ENCODE results near the gene ATL3.
A peak's percentile ranks its signal among the peaks of the same experiment; 100 is the strongest.
"Not testable (repeated sequence)": the region's sequence is repeated elsewhere in the genome, so short reads cannot be mapped to it uniquely, and the experiment has no call there.

Gene ATL3

GRCh38 chr11:63708764-63709163 lies 37.6 kb upstream of the ATL3 start:
- no peaks in the 10 kb centered on the region for H3K9me3 ChIP-seq (ENCODE audit: control insufficient read depth, low read length)
- H3K27ac ChIP-seq (ENCODE audit: insufficient read depth, low read depth, low read length, poor library complexity, severe bottlenecking) = no peak overlapping the region
- H3K36me3 ChIP-seq (ENCODE audit: control insufficient read depth, insufficient read depth, low read length) = no peaks in the 10 kb centered on the region
- no peak overlapping the region for H3K4me3 ChIP-seq (ENCODE audit: insufficient read depth, low read depth, low read length)
- no peaks in the 10 kb centered on the region for H3K27me3 ChIP-seq (ENCODE audit: control insufficient read depth, insufficient read depth, low read length, poor library complexity, severe bottlenecking)
- WGBS, 2 experiments = 71% methylated on average over 1 of the region's 1 CpG; no CpG with 5 or more reads in 1 of the 2 experiments
- no peaks in the 10 kb centered on the region for H3K4me1 ChIP-seq (ENCODE audit: control insufficient read depth, insufficient read depth, low read length)

GRCh38 chr11:63705526-63705925 lies 34.4 kb upstream of the ATL3 start:
- H3K9me3 ChIP-seq (ENCODE audit: control insufficient read depth, low read length) = no peaks in the 10 kb centered on the region
- 90 to 100% methylated on average over 1 of the region's 2 CpGs for WGBS, 2 experiments
- no peak overlapping the region for H3K27ac ChIP-seq (ENCODE audit: insufficient read depth, low read depth, low read length, poor library complexity, severe bottlenecking)

GRCh38 chr11:63699896-63700295 lies 28.7 kb upstream of the ATL3 start:
- no peak overlapping the region for H3K4me3 ChIP-seq (ENCODE audit: insufficient read depth, low read depth, low read length)
- WGBS, 2 experiments = 92 to 95% methylated on average over 1 of the region's 1 CpG

More at GRCh38 chr11:63705526-63705925, 34.4 kb upstream of the ATL3 start:
- Histone ChIP-seq H3K36me3 (ENCODE audit: control insufficient read depth, insufficient read depth, low read length) (no peaks in the 10 kb centered on the region), H3K27me3 (ENCODE audit: control insufficient read depth, insufficient read depth, low read length, poor library complexity, severe bottlenecking) (no peaks in the 10 kb centered on the region), H3K4me1 (ENCODE audit: control insufficient read depth, insufficient read depth, low read length) (no peaks in the 10 kb centered on the region), H3K4me3 (ENCODE audit: insufficient read depth, low read depth, low read length) (no peak overlapping the region)

GRCh38 chr11:63698976-63699733 lies 28.0 kb upstream of the ATL3 start:
- no peak overlapping the region for H3K27ac ChIP-seq (ENCODE audit: insufficient read depth, low read depth, low read length, poor library complexity, severe bottlenecking)
- no peaks in the 10 kb centered on the region for H3K9me3 ChIP-seq (ENCODE audit: control insufficient read depth, low read length)
- H3K36me3 ChIP-seq (ENCODE audit: control insufficient read depth, insufficient read depth, low read length) = no peaks in the 10 kb centered on the region
- H3K27me3 ChIP-seq (ENCODE audit: control insufficient read depth, insufficient read depth, low read length, poor library complexity, severe bottlenecking) = no peaks in the 10 kb centered on the region
- peaks cover 5% of the 10 kb centered on the region for H3K4me1 ChIP-seq (ENCODE audit: control insufficient read depth, insufficient read depth, low read length)
- H3K4me3 ChIP-seq (ENCODE audit: insufficient read depth, low read depth, low read length) = no peak overlapping the region
- 87 to 89% methylated on average over 11 of the region's 11 CpGs for WGBS, 2 experiments

More at GRCh38 chr11:63699896-63700295, 28.7 kb upstream of the ATL3 start:
- H3K27me3 ChIP-seq (ENCODE audit: control insufficient read depth, insufficient read depth, low read length, poor library complexity, severe bottlenecking) = no peaks in the 10 kb centered on the region
- H3K4me1 ChIP-seq (ENCODE audit: control insufficient read depth, insufficient read depth, low read length) = peaks cover 5% of the 10 kb centered on the region
- H3K36me3 ChIP-seq (ENCODE audit: control insufficient read depth, insufficient read depth, low read length) = no peaks in the 10 kb centered on the region
- no peaks in the 10 kb centered on the region for H3K9me3 ChIP-seq (ENCODE audit: control insufficient read depth, low read length)
- H3K27ac ChIP-seq (ENCODE audit: insufficient read depth, low read depth, low read length, poor library complexity, severe bottlenecking) = no peak overlapping the region

GRCh38 chr11:63694596-63694995 lies 23.4 kb upstream of the ATL3 start:
- H3K9me3 ChIP-seq (ENCODE audit: control insufficient read depth, low read length) = no peaks in the 10 kb centered on the region
- H3K36me3 ChIP-seq (ENCODE audit: control insufficient read depth, insufficient read depth, low read length) = no peaks in the 10 kb centered on the region
- H3K27ac ChIP-seq (ENCODE audit: insufficient read depth, low read depth, low read length, poor library complexity, severe bottlenecking) = no peak overlapping the region
- H3K27me3 ChIP-seq (ENCODE audit: control insufficient read depth, insufficient read depth, low read length, poor library complexity, severe bottlenecking) = no peaks in the 10 kb centered on the region
- no peak overlapping the region for H3K4me3 ChIP-seq (ENCODE audit: insufficient read depth, low read depth, low read length)
- 93 to 96% methylated on average over 7 of the region's 7 CpGs for WGBS, 2 experiments
- peaks cover 5% of the 10 kb centered on the region for H3K4me1 ChIP-seq (ENCODE audit: control insufficient read depth, insufficient read depth, low read length)

GRCh38 chr11:63687845-63688244 lies 16.7 kb upstream of the ATL3 start:
- Histone ChIP-seq H3K4me1 (ENCODE audit: control insufficient read depth, insufficient read depth, low read length) (no peaks in the 10 kb centered on the region), H3K4me3 (ENCODE audit: insufficient read depth, low read depth, low read length) (no peak overlapping the region), H3K27me3 (ENCODE audit: control insufficient read depth, insufficient read depth, low read length, poor library complexity, severe bottlenecking) (no peaks in the 10 kb centered on the region), H3K27ac (ENCODE audit: insufficient read depth, low read depth, low read length, poor library complexity, severe bottlenecking) (no peak overlapping the region), H3K36me3 (ENCODE audit: control insufficient read depth, insufficient read depth, low read length) (no peaks in the 10 kb centered on the region), H3K9me3 (ENCODE audit: control insufficient read depth, low read length) (no peaks in the 10 kb centered on the region)
- 73 to 80% methylated on average over 1 of the region's 1 CpG for WGBS, 2 experiments

GRCh38 chr11:63686926-63687325 lies 15.8 kb upstream of the ATL3 start:
- Histone ChIP-seq H3K4me3 (ENCODE audit: insufficient read depth, low read depth, low read length) (no peak overlapping the region), H3K27me3 (ENCODE audit: control insufficient read depth, insufficient read depth, low read length, poor library complexity, severe bottlenecking) (no peaks in the 10 kb centered on the region), H3K27ac (ENCODE audit: insufficient read depth, low read depth, low read length, poor library complexity, severe bottlenecking) (no peak overlapping the region), H3K9me3 (ENCODE audit: control insufficient read depth, low read length) (no peaks in the 10 kb centered on the region), H3K4me1 (ENCODE audit: control insufficient read depth, insufficient read depth, low read length) (no peaks in the 10 kb centered on the region), H3K36me3 (ENCODE audit: control insufficient read depth, insufficient read depth, low read length) (no peaks in the 10 kb centered on the region)
- WGBS, 2 experiments = 92 to 99% methylated on average over 2 of the region's 2 CpGs

GRCh38 chr11:63685158-63685721 lies 14.1 kb upstream of the ATL3 start:
- not testable (repeated sequence) for H3K4me3 ChIP-seq (ENCODE audit: insufficient read depth, low read depth, low read length); H3K36me3 ChIP-seq (ENCODE audit: control insufficient read depth, insufficient read depth, low read length); H3K9me3 ChIP-seq (ENCODE audit: control insufficient read depth, low read length); H3K27ac ChIP-seq (ENCODE audit: insufficient read depth, low read depth, low read length, poor library complexity, severe bottlenecking); H3K27me3 ChIP-seq (ENCODE audit: control insufficient read depth, insufficient read depth, low read length, poor library complexity, severe bottlenecking); H3K4me1 ChIP-seq (ENCODE audit: control insufficient read depth, insufficient read depth, low read length)
- WGBS, 2 experiments = 90 to 92% methylated on average over 5 to 7 of the region's 7 CpGs

GRCh38 chr11:63683133-63683991 lies 12.2 kb upstream of the ATL3 start:
- no peaks in the 10 kb centered on the region for H3K9me3 ChIP-seq (ENCODE audit: control insufficient read depth, low read length)
- H3K4me1 ChIP-seq (ENCODE audit: control insufficient read depth, insufficient read depth, low read length) = peaks cover 7% of the 10 kb centered on the region
- WGBS, 2 experiments = 78 to 85% methylated on average over 4 to 8 of the region's 8 CpGs
- H3K36me3 ChIP-seq (ENCODE audit: control insufficient read depth, insufficient read depth, low read length) = no peaks in the 10 kb centered on the region
- peak overlapping the region; percentile 85 for H3K27ac ChIP-seq (ENCODE audit: insufficient read depth, low read depth, low read length, poor library complexity, severe bottlenecking)
- no peaks in the 10 kb centered on the region for H3K27me3 ChIP-seq (ENCODE audit: control insufficient read depth, insufficient read depth, low read length, poor library complexity, severe bottlenecking)
- peak overlapping the region; percentile 57 for H3K4me3 ChIP-seq (ENCODE audit: insufficient read depth, low read depth, low read length)

Measured in ectodermal cell (in vitro differentiated cells).